MM.1S (cell line): Measurements from ENCODE around the gene BORCS8.

Source experiments
- EZH2 ChIP-seq: fragments of 300-600 bp; sonication (generic); optimal IDR thresholded peaks from 2 replicates; pipeline ENCODE3; 2017; ENCODE audit warnings: low read depth, mild to moderate bottlenecking, antibody characterized with exemption, low read length, mixed read lengths
- TF ChIP-seq, protein P1 (sequence below): fragments of 300-600 bp; sonication (generic); IDR thresholded peaks from 2 replicates; pipeline ENCODE4 v1.5.1; 2016; ENCODE audit warnings: antibody characterized with exemption, low read length, mixed read lengths

DNA sequence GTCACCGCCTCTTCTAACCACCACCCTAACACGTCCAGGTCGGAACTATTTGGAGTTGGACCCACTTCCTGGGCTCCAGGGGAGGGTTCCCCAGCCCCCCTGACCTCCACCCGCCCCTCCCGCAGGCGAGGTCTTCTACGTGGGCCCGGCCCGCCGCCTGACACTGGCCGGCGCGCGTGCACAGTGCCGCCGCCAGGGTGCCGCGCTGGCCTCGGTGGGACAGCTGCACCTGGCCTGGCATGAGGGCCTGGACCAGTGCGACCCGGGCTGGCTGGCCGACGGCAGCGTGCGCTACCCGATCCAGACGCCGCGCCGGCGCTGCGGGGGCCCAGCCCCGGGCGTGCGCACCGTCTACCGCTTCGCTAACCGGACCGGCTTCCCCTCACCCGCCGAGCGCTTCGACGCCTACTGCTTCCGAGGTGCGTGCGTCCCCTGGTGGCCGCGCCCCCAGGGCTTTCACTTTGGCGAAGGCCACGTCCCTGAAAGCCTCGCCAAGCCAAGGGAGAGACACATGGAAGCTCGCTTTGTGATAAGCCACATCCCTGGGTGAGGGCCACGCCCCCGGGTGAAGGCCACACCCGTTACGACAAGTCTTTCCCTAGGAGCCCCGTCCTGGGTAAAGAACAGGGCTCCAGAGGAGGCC is 33.0 kb upstream of the BORCS8 start:
- TF ChIP-seq, protein P1, sequence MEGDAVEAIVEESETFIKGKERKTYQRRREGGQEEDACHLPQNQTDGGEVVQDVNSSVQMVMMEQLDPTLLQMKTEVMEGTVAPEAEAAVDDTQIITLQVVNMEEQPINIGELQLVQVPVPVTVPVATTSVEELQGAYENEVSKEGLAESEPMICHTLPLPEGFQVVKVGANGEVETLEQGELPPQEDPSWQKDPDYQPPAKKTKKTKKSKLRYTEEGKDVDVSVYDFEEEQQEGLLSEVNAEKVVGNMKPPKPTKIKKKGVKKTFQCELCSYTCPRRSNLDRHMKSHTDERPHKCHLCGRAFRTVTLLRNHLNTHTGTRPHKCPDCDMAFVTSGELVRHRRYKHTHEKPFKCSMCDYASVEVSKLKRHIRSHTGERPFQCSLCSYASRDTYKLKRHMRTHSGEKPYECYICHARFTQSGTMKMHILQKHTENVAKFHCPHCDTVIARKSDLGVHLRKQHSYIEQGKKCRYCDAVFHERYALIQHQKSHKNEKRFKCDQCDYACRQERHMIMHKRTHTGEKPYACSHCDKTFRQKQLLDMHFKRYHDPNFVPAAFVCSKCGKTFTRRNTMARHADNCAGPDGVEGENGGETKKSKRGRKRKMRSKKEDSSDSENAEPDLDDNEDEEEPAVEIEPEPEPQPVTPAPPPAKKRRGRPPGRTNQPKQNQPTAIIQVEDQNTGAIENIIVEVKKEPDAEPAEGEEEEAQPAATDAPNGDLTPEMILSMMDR: peak; percentile 66
- TF ChIP-seq EZH2: no peak
